Measurements from ENCODE around the gene A2M.

- TF ChIP-seq, protein P1, sequence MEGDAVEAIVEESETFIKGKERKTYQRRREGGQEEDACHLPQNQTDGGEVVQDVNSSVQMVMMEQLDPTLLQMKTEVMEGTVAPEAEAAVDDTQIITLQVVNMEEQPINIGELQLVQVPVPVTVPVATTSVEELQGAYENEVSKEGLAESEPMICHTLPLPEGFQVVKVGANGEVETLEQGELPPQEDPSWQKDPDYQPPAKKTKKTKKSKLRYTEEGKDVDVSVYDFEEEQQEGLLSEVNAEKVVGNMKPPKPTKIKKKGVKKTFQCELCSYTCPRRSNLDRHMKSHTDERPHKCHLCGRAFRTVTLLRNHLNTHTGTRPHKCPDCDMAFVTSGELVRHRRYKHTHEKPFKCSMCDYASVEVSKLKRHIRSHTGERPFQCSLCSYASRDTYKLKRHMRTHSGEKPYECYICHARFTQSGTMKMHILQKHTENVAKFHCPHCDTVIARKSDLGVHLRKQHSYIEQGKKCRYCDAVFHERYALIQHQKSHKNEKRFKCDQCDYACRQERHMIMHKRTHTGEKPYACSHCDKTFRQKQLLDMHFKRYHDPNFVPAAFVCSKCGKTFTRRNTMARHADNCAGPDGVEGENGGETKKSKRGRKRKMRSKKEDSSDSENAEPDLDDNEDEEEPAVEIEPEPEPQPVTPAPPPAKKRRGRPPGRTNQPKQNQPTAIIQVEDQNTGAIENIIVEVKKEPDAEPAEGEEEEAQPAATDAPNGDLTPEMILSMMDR (IDR thresholded peaks at IDR 0.05 in 8 of 11, conservative IDR thresholded peaks at IDR 0.05 in 3 of 11), result no peak
- TF ChIP-seq POLR2AphosphoS5 (IDR thresholded peaks at IDR 0.05), result no peak
These were observed 33.2 kb upstream of the A2M start for GRCh38 chr12:9148926-9149325.

Data from spleen (tissue), 7 donors.